Stimulated activated CD4-positive, alpha-beta T cell treated with anti-CD3 and anti-CD28 coated beads, Interleukin-2, amount 100 ng/mL, for 4 hours (primary cell): ENCODE measurements around the gene EEPD1.
"Not testable (repeated sequence)": the region's sequence is repeated elsewhere in the genome, so short reads cannot be mapped to it uniquely, and the experiment has no call there.

Source experiments
- DNase-seq: peaks from one replicate; pipeline ENCODE4 v3.0.0-alpha.2; 2020; ENCODE audit warnings: low read depth

EEPD1 gene

GRCh38 chr7:36152756-36153570, at the start of gene EEPD1:
EEPD1 (plus strand) TSS chr7:36153254; CDS start chr7:36154325, 1,071 bp downstream.
- DNase-seq = peak; percentile 100

DNA sequence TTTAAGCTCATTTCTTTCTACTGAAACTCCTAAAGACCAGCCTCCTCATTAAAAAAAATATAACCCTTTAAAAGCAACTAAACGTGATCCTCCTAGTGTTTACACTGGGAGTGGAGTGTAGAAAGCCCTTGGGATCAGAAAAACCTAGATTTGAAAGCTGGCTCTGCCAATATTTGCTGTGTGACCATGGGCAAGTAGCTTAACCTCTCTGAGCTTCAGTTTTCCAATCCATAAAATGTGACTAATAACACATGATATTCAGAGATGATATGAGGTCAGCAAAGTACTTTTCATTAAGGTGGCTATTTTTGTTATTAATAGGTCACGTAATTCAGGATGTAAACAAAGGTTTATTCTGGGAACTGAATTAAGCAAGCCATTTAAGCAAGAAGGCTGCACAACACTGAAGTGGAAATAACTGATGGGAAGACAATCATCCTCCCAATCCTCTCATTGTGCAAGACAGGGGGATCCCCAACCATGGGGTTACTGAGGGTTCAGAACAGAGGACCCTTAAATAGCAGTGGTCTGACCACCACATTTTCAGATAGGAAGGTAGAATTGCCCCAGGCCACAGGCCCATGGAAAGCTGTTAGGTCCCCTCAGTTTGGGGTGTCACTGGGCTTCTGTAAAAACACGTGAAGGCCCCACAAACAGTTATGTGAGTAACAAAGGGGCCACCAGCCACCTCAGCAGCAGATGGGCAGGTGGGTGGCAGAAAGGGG, 49.1 kb upstream of the EEPD1 start:
- no peak for DNase-seq

DNA sequence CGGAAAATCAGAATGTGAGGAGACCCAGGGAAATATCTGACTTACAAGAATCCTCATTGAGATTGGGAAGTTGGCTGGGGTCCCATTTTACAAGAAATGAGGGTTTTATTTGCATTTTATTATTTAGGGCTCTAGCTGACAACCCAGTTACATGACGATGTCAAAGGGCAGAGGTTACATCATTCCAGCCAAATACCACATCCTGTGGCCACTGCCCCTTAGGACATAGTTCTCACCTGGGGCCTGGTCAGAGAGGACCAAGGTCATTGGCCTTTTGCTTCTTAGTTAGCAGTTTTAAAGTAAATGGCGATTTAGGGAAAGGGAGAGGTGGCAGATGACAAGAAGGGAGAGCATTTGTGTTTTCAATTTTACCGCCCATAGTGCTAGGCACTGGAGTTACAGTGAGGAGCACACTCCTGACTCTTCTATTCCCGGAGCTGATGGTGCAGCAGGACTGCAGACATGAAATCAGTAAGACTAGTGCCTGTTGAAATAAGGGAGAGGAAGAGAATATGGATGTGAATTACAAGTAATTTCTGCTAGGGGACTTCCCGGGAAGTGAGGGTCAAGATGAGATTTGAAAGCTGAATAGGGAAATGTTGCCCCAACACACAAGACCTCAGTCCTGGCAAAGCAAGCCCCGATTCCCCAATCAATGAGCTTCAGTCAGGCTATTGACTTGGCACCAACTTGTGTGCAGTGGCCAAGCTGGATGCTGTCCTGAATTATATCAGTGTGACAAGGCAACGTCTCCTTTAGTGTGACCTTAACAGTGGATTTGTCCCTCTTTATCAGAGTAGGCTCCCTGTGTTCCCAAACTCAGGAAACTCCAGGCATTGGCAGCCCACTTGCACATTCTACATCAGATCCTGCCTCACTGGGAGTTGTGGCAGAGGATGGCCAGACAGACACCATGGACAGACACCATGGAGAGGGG, 45.8 kb upstream of the EEPD1 start:
- DNase-seq = not testable (repeated sequence)

GRCh38 chr7:36107926-36108631, 45.0 kb upstream of the EEPD1 start:
- DNase-seq = no peak

GRCh38 chr7:36109013-36109627, 43.9 kb upstream of the EEPD1 start:
- no peak for DNase-seq

GRCh38 chr7:36110584-36110983, 42.5 kb upstream of the EEPD1 start:
- DNase-seq = no peak

DNA sequence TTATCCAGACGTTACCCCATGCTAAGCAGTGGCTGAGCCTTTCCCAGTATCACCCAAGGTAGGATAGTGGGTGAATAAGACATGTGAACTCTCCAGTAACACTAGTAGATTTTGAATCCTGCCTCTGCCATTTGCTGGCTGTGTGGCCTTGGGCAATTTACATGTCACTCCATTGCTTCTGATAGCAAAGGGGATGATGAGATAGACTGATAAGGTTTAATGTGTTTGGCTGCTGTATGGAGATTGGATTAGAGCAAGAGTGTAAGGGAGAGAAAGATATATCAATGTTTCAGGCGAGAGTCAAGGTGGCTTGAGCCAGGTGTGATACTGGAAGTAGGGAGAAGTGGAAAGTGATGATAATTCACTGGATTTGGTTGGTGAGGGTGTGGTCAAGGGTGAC, 40.1 kb upstream of the EEPD1 start:
- no peak for DNase-seq

DNA sequence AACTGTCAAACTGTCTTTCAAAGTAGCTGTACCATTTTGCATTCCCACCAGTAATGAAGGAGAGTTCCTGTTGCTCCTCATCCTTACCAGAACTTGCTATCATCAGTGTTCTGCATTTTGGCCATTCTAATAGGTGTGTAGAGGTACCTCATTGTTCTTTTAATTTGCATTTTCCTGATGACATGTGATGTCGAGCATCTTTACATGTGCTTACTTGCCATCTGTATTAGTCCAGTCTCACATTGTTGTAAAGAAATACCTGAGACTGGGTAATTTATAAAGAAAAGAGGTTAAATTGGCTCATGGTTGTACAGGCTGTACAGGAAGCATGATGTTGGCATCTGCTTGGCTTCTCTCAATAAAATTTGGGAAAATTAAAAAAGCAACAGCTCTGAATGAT, 38.7 kb upstream of the EEPD1 start:
- DNase-seq = no peak

DNA sequence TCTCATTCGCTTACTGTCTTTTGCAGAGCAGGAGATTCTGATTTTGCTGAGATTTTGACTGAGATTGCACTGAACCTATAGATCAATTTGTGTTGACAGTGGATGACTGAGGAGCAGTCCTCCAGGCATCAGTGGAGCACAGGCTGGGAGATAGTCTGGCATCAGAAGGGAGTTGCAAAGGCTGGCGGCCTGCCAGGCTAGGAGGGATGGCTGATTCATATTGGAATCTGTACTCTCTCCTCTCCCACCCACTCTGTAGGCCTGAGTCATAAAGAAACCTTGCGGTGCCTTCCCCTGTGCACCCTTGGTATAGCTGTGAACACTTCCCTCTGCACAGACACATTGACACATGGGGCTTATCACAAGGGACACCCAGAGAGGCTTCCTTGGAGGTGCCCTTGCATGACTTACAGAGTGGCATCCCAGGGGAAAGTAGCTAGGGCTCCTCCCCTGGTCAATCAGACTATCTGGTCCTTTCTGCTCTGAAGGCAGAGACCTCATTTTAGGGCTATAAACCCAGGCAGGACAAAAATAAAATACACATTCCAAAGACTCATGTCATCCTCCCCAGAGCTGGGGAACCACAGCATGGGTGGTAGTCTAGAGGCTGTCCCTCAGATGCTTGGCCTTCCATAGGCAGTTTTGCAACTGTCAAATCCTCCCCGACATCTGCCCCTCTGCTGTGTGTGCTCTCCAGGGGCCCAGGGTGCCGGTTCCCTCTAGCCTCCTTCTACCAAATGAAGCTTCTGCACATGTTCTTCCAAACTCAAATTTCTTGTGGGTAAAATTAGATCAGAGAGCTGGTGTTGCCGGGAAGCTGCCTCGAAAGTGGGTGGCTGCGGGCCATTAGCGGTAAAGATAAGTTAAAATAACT, 37.4 kb upstream of the EEPD1 start:
- peak; percentile 59 for DNase-seq

DNA sequence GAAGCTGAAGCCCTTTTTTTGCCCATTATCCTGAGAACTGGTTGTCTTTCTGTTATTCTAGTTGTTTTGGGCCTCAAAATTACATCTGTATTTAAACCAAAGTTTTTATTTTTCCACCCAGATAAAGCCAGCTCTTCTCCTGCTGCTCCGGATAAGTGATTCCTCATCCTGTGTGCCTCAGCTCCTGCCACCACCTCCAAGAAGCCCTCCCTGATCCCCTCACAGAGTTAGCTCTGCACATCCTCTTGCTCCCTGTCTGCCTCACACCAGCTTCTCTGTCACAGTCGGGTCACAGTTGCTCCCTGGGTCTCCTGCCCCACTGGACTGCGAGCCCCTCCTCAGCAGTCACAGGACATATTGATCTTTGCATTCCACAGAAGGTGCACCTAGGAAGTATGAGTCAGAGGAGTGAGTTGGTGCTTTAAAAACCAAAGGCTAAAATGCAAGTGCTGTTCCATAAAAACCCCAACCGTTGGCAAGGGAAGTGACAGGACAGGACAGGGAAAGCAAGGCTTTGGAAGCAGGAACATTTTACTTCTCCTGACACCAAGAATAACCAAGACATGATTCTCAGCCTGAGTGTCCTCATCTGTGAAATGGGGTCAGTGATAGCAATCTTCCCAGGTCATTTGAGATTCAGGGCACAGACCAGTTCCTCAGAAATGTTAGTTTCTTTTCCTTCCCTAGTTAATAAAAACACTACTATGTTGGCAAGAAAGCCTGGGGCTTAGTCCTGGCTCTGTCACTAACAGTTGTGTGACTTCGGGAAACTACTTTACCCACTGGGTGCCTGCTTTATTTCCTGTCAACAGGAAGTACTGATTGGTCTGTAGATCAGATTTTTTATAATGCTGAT, 36.5 kb upstream of the EEPD1 start:
- DNase-seq = no peak

GRCh38 chr7:36117203-36117840, 35.7 kb upstream of the EEPD1 start:
- no peak for DNase-seq

DNA sequence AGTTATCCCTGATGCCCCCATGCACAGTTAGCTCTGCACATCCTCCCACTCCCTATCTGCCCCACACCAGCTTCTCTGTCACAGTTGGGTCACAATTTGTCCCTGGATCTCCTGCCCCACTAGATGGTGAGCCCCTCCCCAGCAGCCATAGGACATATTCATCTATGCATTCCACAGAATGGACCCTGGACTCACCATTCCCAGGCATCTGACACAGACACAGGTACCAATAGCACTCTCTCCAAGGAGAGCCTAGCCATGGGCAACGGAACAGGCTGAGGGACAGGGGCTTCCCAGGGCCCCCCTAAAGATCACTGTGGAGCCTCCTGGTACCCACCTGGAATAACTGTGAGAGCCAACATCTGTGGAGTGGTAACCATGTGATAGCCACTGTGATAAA, 34.7 kb upstream of the EEPD1 start:
- DNase-seq = no peak

GRCh38 chr7:36119005-36119706, 33.9 kb upstream of the EEPD1 start:
- no peak for DNase-seq

- not testable (repeated sequence) for DNase-seq
Observed at GRCh38 chr7:36119983-36120646, 32.9 kb upstream of the EEPD1 start.

GRCh38 chr7:36125630-36126029, 27.4 kb upstream of the EEPD1 start:
- not testable (repeated sequence) for DNase-seq

DNA sequence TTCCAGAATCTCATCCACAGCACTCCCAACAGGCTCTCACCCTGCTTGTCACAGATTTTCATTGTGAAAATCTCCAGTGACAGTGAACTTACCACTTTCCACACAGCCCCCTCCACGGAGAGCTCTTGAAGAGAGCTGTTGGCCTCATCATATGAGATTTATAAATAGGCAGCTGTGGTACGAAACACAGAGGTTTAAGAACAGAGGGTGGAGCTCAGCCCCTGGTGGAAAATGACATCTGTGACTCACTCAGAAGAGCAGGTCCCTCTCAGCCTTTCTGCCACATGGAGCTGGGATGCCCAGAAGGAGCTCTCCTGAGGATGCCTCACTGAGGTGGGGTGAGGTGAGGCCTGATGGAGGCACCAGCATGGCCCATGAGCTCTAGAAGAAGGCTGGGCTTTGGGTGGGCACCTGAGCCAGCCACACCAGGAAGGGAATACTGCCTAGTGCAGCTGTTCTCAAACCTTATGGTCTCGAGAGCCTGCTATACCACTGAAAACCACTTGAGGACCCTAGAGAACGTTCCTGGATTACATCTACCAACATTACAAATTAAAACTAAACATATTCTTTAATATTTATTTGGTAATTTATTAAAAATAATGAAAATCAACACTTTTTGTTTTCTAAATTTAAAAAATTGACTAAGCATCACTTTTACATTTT, 25.8 kb upstream of the EEPD1 start:
- no peak for DNase-seq

DNA sequence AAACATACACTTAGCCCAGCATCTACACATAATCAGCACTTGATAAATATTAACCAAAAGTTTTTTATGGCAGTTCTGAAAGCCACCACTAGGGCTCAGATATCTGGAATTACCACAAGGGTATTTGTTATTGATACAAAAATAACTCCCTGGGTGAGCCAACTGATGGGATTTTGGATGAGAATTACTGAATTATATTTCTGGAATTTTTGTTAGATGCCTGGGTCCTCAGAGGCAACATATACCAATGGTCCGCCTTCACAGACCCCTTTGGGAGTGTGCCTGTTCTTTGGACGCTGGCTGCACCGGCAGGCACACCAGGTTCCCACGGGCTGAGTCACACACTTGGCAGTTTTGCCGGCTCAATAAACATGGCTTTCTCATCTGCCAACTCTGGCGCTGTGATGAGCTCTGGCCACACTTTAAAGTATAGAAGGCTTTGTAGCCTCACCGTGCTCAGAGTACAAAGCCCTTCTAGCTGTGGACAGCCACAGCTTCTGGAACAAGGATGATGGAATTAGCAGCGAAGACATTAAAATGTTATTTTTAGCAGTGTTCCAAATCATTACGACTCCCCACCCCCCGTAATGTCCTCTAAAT, 24.5 kb upstream of the EEPD1 start:
- no peak for DNase-seq
